Activated CD4-positive, alpha-beta T cell treated with anti-CD3 and anti-CD28 coated beads, Interleukin-2, amount 50 U/mL, for 24 hours (primary cell): ENCODE data around the gene ISYNA1.

Experiments
- DNase-seq, 2 donors: peaks; one replicate each; pipeline ENCODE4 v3.0.0-alpha.2; 2020; ENCODE audit warnings: low read depth in 1 of 2, low spot score in 1 of 2

Gene ISYNA1

GRCh38 chr19:18437491-18438330 is at the start of gene ISYNA1:
Gene ISYNA1 (minus strand): TSS chr19:18438133. CDS start chr19:18437979, 154 bp downstream.
- no peak for DNase-seq

- no peak for DNase-seq
Measured at GRCh38 chr19:18486746-18487145, 48.8 kb upstream of the ISYNA1 start.

GRCh38 chr19:18484992-18485391 is 47.1 kb upstream of the ISYNA1 start:
- DNase-seq, result no peak

GRCh38 chr19:18483119-18483890 is 45.4 kb upstream of the ISYNA1 start:
- DNase-seq, result no peak

- no peak for DNase-seq
Measured at GRCh38 chr19:18481505-18482222, 43.7 kb upstream of the ISYNA1 start.

GRCh38 chr19:18480006-18480691 is 42.2 kb upstream of the ISYNA1 start:
- DNase-seq, result no peak

- DNase-seq, result peak in 1 of 2 donors; percentile 47
Measured at GRCh38 chr19:18478545-18479311, 40.8 kb upstream of the ISYNA1 start.

- DNase-seq, result no peak
Measured at GRCh38 chr19:18477974-18478373, 40.0 kb upstream of the ISYNA1 start.

- no peak for DNase-seq
Measured at GRCh38 chr19:18477042-18477779, 39.3 kb upstream of the ISYNA1 start.

GRCh38 chr19:18476507-18477041 is 38.6 kb upstream of the ISYNA1 start:
- no peak for DNase-seq

GRCh38 chr19:18475762-18476331 is 37.9 kb upstream of the ISYNA1 start:
- no peak for DNase-seq

GRCh38 chr19:18475004-18475453 is 37.1 kb upstream of the ISYNA1 start:
- DNase-seq, result no peak

GRCh38 chr19:18474366-18474887 is 36.5 kb upstream of the ISYNA1 start:
- DNase-seq, result no peak

- DNase-seq, result no peak
Measured at GRCh38 chr19:18473706-18474087, 35.8 kb upstream of the ISYNA1 start.

GRCh38 chr19:18473003-18473705 is 35.2 kb upstream of the ISYNA1 start:
- no peak for DNase-seq

GRCh38 chr19:18470787-18471186 is 32.9 kb upstream of the ISYNA1 start:
- no peak for DNase-seq

GRCh38 chr19:18469069-18469846 is 31.3 kb upstream of the ISYNA1 start:
- peak; percentile 40 to 44 for DNase-seq
